Motor neuron (in vitro differentiated cells): Measurements from ENCODE around the gene RTP2. TPM values are rescaled to one million over a fixed set of nuclear protein-coding genes. Genes with fewer than 3 reads are reported as not detected.

Source experiments
- ATAC-seq, 8 experiments: fragments of 200-7000 bp; cut with Tn5 transposase; replicated peaks in 6 of 8; 2 replicates each; pipeline ENCODE4 v1.8.0; 2021; ENCODE audit warnings: mild to moderate bottlenecking in 8 of 8, moderate library complexity in 8 of 8
- H3K27ac ChIP-seq, 2 donors: fragments of 250-450 bp; sonication (Bioruptor Pico); 2 replicates each; pipeline ENCODE4 v1.9.0; 2021; ENCODE audit warnings: antibody characterized with exemption in 2 of 2, mild to moderate bottlenecking in 2 of 2, moderate library complexity in 1 of 2
- H3K4me1 ChIP-seq, 2 donors: fragments of 250-450 bp; sonication (Bioruptor Pico); replicated peaks in 1 of 2; 2 replicates each; pipeline ENCODE4 v1.6.1; 2021; ENCODE audit warnings: antibody characterized with exemption in 2 of 2, mild to moderate bottlenecking in 2 of 2, moderate library complexity in 1 of 2
- H3K4me3 ChIP-seq, 5 donors: fragments of 250-450 bp; sonication (Bioruptor Pico); 2 replicates each; pipeline ENCODE4 v1.9.0; 2021; ENCODE audit warnings: antibody characterized with exemption in 5 of 5, mild to moderate bottlenecking in 5 of 5, moderate library complexity in 4 of 5
- WGBS, 10 experiments: fragments of 450-650 bp; shearing (Covaris generic); methylation state at CpG; one replicate each; pipeline ENCODE4 v1.0.0; 2022; 5-methylcytosine and 5-hydroxymethylcytosine counted together
- in situ Hi-C, 9 experiments: fragments of 400-800 bp; cut with MboI; loops; one replicate each; pipeline ENCODE4 v1.15.0; 2021; ENCODE audit warnings: low sequenced_read_pairs in 9 of 9, low pct_unique_long_range_greater_than_20kb in 2 of 9; ENCODE audit not compliant: unreplicated experiment in 9 of 9
- total RNA-seq, 8 experiments: library from RNA; unstranded; fragments of 300-600 nt; gene quantifications; 2 replicates each; pipeline versions ENCODE4 v1.2.3 to v1.2.4, GENCODE V29; 2022

Gene RTP2
- total RNA-seq, 8 experiments from 2014 or later: 0.33 TPM; not detected in 7

GRCh38 chr3:187743195-187744141 lies 41.1 kb upstream of the RTP2 start:
- peak overlapping the region; percentile 46 to 54 (median 48) for H3K4me3 ChIP-seq
- H3K4me1 ChIP-seq: peaks cover 6 to 20% of the 10 kb centered on the region in 2 donors
- H3K27ac ChIP-seq: no peak overlapping the region
- WGBS, 10 experiments: 0 to 7% (median 4%) methylated on average over 1 to 15 of the region's 45 CpGs; no CpG with 5 or more reads in 2 of the 10 experiments
- in situ Hi-C loops: loop anchor here in 8 of 9 experiments (5.0 to 25.0 kb wide), 7 partner anchors 419 to 1494 kb away; partner anchors contain the start of genes LPP (in 1 of the 8) and TPRG1 (in 1 of the 8)
- ATAC-seq: peak in 4 of 8 experiments; percentile 0 to 4 (median 2)

DNA sequence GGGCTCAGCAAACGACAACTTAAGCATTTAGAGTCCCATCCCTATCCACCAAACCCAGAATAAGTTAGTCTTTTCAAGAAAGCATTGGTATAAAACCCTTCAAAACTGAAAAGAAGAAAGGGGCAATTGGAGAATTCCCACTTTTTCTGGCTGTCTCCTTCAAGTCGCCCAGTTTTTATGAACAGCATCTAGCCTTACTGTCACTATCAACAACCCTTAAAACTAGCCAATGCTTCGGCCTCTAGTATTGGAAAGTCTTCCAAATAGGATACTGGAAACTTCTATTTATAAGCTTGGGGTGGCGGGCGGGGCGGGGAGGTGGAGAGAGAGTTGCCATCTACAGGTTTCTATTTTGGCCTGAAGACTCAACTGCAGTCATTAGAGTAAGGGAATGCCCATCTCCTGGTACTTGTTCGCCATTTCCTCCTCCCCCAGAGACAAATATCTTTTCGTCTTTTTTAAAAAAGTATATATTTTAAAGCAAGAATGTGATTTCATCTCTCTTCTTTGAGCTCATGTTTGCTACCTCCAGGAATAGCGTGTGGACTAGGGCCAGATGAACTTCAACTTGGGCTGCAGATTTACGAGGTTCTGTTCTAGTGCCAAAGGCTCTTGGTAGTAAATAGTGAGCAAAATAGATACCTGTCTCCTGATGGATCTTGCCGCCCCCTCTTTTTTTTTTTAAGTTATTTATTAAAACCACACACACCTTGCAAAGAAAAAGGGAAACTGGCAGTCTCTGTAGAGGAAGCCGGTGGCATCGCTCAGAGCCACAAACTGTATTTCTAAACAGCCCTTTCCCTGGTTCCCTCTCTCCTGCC lies 40.2 kb upstream of the RTP2 start:
- Histone ChIP-seq H3K4me1 (peaks cover 6 to 15% of the 10 kb centered on the region in 2 donors), H3K4me3 (peak overlapping the region in 3 of 5 donors; percentile 47 to 54 (median 51)), H3K27ac (no peak overlapping the region)
- ATAC-seq: no peak
- in situ Hi-C loops: loop anchor here in 8 of 9 experiments (5.0 to 25.0 kb wide), 7 partner anchors 420 to 1495 kb away; partner anchors contain the start of genes LPP (in 1 of the 8) and TPRG1 (in 1 of the 8)
- WGBS, 10 experiments: 47 to 82% (median 59%) methylated on average over 2 to 11 of the region's 13 CpGs; no CpG with 5 or more reads in 1 of the 10 experiments

DNA sequence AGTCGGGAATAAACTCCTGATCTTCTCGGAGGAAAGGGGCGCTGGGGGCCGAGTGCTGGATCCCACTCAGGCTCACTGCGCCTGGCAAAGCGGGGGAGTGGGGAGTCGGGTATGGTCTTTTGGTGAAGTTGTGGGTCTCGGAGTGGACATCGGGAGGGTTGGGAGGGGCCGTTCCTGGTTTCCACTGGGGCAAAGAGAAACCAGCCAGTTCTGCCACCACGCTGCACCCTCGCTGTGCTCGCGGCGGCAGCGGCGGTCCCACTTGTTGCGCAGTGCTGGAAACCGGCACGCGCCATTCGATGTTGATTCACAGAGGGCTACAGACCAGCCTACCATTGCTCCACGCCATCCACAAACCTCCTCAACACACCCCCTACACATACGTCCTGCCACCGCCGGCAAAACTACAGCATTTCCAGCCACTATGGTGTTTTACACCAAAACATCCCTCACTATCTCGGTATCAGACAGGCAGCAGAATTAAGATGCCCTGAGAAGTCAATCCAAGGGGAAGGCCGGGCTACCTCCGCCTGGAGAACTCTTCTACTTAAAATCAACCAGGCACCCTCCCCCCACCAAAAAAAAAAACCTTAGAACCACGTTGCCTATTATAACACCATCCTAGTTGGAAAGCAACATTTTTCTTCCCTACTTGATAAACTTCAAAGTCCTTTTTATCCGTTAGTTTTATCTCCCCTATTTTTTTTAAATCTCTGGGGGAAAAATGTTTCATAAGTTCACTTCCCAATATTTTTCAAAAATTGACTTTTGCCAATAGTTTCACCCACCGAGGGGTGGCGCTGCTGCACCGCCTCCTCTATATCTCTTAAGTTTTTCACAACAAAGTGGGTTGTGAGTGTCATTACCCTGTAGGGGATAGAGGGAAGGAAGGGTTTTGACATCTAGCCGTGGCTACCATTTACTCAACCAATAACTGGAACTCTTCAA lies 39.3 kb upstream of the RTP2 start:
- peak in 4 of 8 experiments; percentile 1 to 17 (median 2) for ATAC-seq
- H3K4me3 ChIP-seq: peak overlapping the region; percentile 24 to 54 (median 39)
- in situ Hi-C loops: loop anchor here in 8 of 9 experiments (5.0 to 25.0 kb wide), 7 partner anchors 421 to 1496 kb away; partner anchors contain the start of genes LPP (in 1 of the 8) and TPRG1 (in 1 of the 8)
- H3K27ac ChIP-seq: no peak overlapping the region
- H3K4me1 ChIP-seq: peaks cover 6 to 7% of the 10 kb centered on the region in 2 donors
- WGBS, 10 experiments: 0 to 14% (median 1%) methylated on average over 3 to 17 of the region's 35 CpGs

DNA sequence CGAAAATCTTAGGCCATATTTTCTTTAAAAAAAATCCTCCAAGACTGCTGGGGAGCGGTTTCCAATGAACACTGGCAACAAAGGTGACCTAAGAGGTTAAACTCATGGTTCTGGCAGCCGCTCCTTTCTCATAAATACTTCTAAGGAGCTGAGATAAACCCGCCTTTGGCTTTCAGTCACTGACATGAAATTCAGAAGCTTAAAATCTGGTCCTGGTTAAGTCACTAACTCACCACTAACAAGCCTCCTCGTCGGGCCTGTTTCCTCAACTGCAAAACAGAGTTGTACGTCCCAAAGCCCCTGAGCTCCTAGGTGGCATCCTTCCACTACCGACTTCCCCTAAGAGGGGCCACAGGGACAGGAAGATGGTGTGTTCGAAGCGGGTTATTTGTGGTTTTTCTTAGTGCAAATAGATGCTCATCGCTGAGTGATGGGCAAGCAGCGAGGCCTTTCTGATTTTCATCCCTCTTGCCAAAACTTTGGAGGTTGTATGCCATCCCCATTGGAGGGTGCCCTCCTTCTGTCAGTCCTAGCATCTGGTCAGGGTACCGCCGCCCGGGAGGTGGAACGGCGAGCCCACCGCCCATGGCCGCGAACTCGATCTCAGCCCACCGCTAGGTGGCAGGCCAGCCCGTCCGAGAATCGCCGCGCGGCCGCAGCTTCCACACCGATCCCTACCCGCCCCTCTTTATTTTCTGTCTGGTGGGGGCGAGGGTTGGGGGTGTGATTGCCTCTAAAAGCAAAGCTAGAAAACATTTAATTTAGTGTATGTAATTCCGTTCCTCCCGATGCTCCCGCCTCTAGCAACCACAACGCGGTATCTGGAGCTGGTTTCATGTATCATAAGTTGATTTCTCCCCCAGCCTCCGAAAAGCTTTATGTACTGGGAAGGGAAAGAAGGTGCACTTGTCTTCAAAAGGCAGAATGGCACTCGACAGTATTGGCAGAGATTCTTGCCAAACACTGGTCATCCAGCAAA lies 38.4 kb upstream of the RTP2 start:
- ATAC-seq: peak in 6 of 8 experiments; percentile 2 to 16 (median 8)
- peak overlapping the region; percentile 24 to 54 (median 40) for H3K4me3 ChIP-seq
- 0 to 11% (median 2%) methylated on average over 2 to 18 of the region's 39 CpGs; no CpG with 5 or more reads in 3 of the 10 experiments for WGBS, 10 experiments
- no peak overlapping the region for H3K27ac ChIP-seq
- peaks cover 3 to 6% of the 10 kb centered on the region in 2 donors for H3K4me1 ChIP-seq
- in situ Hi-C loops: loop anchor here in 8 of 9 experiments (5.0 to 25.0 kb wide), 7 partner anchors 422 to 1497 kb away; partner anchors contain the start of genes LPP (in 1 of the 8) and TPRG1 (in 1 of the 8)

- WGBS, 10 experiments: 0 to 27% (median 7%) methylated on average over 1 to 16 of the region's 53 CpGs; no CpG with 5 or more reads in 2 of the 10 experiments
- H3K27ac ChIP-seq: peak overlapping the region in 1 of 2 donors; percentile 21
- peak; percentile 7 to 47 (median 26) for ATAC-seq
- in situ Hi-C loops: loop anchor here (5.0 to 25.0 kb wide), 8 partner anchors 423 to 1498 kb away; partner anchors contain the start of genes LPP (in 1 of the 9) and TPRG1 (in 1 of the 9)
- peak overlapping the region; percentile 30 to 54 (median 40) for H3K4me3 ChIP-seq
- H3K4me1 ChIP-seq: peaks cover 3 to 6% of the 10 kb centered on the region in 2 donors
These were observed 37.4 kb upstream of the RTP2 start for GRCh38 chr3:187739561-187740332.

DNA sequence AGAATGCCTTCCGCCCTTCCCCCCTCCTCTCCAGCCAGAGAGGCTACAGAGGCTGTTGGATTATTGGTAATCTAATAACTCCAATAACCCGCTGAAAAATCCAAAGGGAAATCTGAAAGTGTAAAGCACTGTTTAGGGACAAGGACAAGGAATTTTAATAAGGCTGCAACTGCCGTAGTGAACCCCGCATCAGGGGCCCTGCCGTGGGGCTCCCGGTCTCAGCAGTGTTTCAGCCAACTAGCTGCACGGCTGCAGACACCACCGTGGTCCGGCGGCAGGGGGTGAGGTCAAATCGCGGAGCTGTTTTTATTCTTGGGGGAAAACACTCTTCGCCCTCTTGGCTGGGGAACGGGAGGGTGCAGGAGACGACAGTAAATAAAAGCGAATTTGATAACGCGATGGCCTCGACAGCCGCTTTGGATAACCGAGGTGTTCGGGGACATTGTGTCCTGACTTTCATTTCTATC lies 36.8 kb upstream of the RTP2 start:
- WGBS, 10 experiments: 0 to 14% (median 4%) methylated on average over 1 to 9 of the region's 22 CpGs; no CpG with 5 or more reads in 2 of the 10 experiments
- Histone ChIP-seq H3K27ac (no peak overlapping the region), H3K4me3 (peak overlapping the region; percentile 30 to 54 (median 40)), H3K4me1 (peaks cover 3 to 6% of the 10 kb centered on the region in 2 donors)
- in situ Hi-C loops: loop anchor here (10.0 to 25.0 kb wide), 7 partner anchors 423 to 1498 kb away; partner anchors contain the start of genes LPP (in 1 of the 9) and TPRG1 (in 1 of the 9)
- peak in 6 of 8 experiments; percentile 0 to 21 (median 20) for ATAC-seq

DNA sequence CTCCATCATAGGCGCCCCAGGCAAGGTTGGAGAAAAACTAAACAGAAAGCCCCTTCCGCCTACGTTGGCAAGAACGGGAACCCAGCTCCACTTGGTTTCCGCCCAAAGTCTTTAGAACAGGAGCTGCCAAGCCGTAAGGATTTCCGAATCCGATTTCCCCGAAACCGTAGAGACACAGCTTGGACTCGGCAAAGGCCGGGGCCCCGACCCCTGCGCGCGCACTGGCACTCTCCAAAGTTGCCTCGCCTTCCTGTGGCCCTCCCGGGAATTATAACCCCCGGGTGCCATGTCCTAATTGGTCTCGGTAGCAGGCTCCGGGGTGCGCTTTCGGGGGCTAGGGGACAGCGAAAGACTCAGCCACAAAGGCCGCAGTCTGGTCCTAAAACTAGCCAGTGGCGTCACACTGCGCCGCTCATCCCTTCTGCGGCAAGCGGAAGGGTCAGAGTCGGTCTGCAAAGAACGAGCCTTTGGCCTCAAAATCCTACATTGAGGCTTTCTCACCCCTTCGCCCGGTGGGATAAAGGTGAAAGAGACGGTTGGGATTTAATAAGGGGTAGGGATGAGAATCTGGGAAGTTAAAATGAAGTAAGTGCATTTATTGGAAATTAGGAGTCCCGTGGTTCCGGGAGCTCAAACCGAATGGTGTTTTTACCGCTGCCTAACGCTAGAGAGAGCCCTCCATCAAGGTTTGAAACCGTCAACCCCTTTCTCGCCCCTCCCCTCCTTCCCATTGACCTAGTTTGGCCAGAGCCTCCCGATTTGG lies 36.2 kb upstream of the RTP2 start:
- no peak overlapping the region for H3K27ac ChIP-seq
- 0 to 19% (median 5%) methylated on average over 3 to 38 of the region's 43 CpGs for whole genome bisulfite sequencing, 10 experiments
- ATAC-seq: peak; percentile 6 to 67 (median 58)
- in situ Hi-C loops: loop anchor here (10.0 to 25.0 kb wide), 7 partner anchors 424 to 1499 kb away; partner anchors contain the start of genes LPP (in 1 of the 9) and TPRG1 (in 1 of the 9)
- peaks cover 3 to 6% of the 10 kb centered on the region in 2 donors for H3K4me1 ChIP-seq
- peak overlapping the region; percentile 30 to 54 (median 40) for H3K4me3 ChIP-seq

DNA sequence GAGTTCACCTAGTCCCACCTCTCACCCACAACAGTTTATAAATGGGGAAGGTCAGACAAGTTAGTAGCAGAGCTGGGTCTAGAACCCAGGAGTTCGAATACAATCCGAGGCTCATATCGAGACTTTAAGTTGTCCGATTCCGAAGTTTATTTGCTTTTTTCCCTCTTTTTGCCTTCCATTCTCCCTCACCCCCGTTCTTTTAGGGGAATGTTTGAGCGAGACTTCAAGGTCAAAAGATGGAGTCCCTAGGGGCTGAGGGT lies 35.6 kb upstream of the RTP2 start:
- no peak for ATAC-seq
- H3K27ac ChIP-seq: no peak overlapping the region
- WGBS, 10 experiments: 0 to 12% (median 0%) methylated on average over 2 to 7 of the region's 7 CpGs; no CpG with 5 or more reads in 5 of the 10 experiments
- H3K4me3 ChIP-seq: peak overlapping the region; percentile 30 to 54 (median 40)
- peaks cover 3 to 6% of the 10 kb centered on the region in 2 donors for H3K4me1 ChIP-seq
- in situ Hi-C loops: loop anchor here (10.0 to 25.0 kb wide), 7 partner anchors 424 to 1499 kb away; partner anchors contain the start of genes LPP (in 1 of the 9) and TPRG1 (in 1 of the 9)

- in situ Hi-C loops: loop anchor here (10.0 to 25.0 kb wide), 7 partner anchors 425 to 1500 kb away; partner anchors contain the start of genes LPP (in 1 of the 9) and TPRG1 (in 1 of the 9)
- 0 to 90% (median 34%) methylated on average over 1 to 20 of the region's 41 CpGs; no CpG with 5 or more reads in 4 of the 10 experiments for WGBS, 10 experiments
- Histone ChIP-seq H3K4me3 (peak overlapping the region; percentile 30 to 54 (median 40)), H3K27ac (no peak overlapping the region), H3K4me1 (peaks cover 3 to 6% of the 10 kb centered on the region in 2 donors)
- ATAC-seq: peak; percentile 1 to 31 (median 14)
These were observed 35.2 kb upstream of the RTP2 start for GRCh38 chr3:187737368-187738070.
